Activated T-helper 17 cell treated with anti-CD3 and anti-CD28 coated beads, Interleukin-2, amount 50 U/mL, for 72 hours (primary cell): Measurements from ENCODE around the gene CRADD. TPM values are rescaled to one million over a fixed set of nuclear protein-coding genes. Genes with fewer than 3 reads are reported as not detected.

Experiments
- ATAC-seq: fragments of 150-1000 bp; cut with Tn5 transposase; replicated peaks from 2 replicates; pipeline ENCODE4 v1.10.0; 2021; ENCODE audit warnings: mild to moderate bottlenecking, moderate library complexity
- H3K27ac Mint-ChIP-seq: one replicate; pipeline ENCODE4 v1.8.0; 2022; ENCODE audit warnings: mixed read lengths
- H3K27me3 Mint-ChIP-seq: one replicate; pipeline ENCODE4 v1.8.0; 2022; ENCODE audit warnings: mixed read lengths
- H3K36me3 Mint-ChIP-seq: one replicate; pipeline ENCODE4 v1.8.0; 2022; ENCODE audit warnings: low read depth, mild to moderate bottlenecking, mixed read lengths
- H3K4me1 Mint-ChIP-seq: one replicate; pipeline ENCODE4 v1.8.0; 2022; ENCODE audit warnings: mixed read lengths
- H3K4me3 Mint-ChIP-seq: one replicate; pipeline ENCODE4 v1.8.0; 2022; ENCODE audit warnings: mild to moderate bottlenecking, mixed read lengths
- H3K9me3 Mint-ChIP-seq: one replicate; pipeline ENCODE4 v1.8.0; 2022; ENCODE audit warnings: mixed read lengths
- total RNA-seq, 2 donors: library from RNA; stranded (reverse); gene quantifications; one replicate each; pipeline ENCODE4 v1.2.3, GENCODE V29; 2022

CRADD gene
- total RNA-seq, 2 donors from 2014 or later = 21.4 to 23.0 TPM

- no peak overlapping the region for H3K4me3 Mint-ChIP-seq
- no peaks in the 10 kb centered on the region for H3K9me3 Mint-ChIP-seq
- no peak overlapping the region for H3K27ac Mint-ChIP-seq
- no peaks in the 10 kb centered on the region for H3K27me3 Mint-ChIP-seq
- no peak for ATAC-seq
- H3K36me3 Mint-ChIP-seq = no peaks in the 10 kb centered on the region
- H3K4me1 Mint-ChIP-seq = no peaks in the 10 kb centered on the region
Observed at GRCh38 chr12:93944201-93944600, 267.0 kb downstream of the CRADD start.

Other genes with a start within 250 kb of the CRADD start
- 100 to 1,000 TPM; 128 to 252 TPM for gene UBE2N, start 235.4 kb upstream of the CRADD start, total RNA-seq
- 10 to 100 TPM; 42.2 to 70.0 TPM for gene MRPL42, start 209.9 kb upstream of the CRADD start, total RNA-seq
- gene SOCS2, start 104.7 kb upstream of the CRADD start, total RNA-seq = 10 to 100 TPM; 29.4 to 36.6 TPM